Measurements from ENCODE around the gene PSPC1. TPM values are rescaled to one million over a fixed set of nuclear protein-coding genes. Genes with fewer than 3 reads are reported as not detected.

PSPC1 gene
- total RNA-seq, 3 donors from 2014 or later, result 66.7 to 143 (median 118) TPM

DNA sequence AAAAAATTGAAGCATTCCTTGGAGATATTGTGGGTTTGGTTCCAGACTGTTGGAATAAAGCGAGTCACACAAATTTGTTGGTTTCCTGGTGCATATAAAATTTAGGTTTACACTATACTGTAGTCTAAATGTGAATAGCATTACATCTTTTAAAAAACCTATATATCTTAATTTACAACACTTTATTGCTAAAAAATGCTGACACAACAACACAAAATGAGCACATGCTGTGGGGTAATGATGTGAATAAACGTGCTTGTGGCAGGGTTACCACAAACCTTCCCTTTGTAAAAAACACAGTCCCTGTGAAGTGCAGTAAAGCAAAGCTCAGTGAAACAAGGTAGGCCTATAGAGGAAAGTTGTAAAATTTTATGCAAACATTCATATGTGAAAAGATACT is 121.6 kb downstream of the PSPC1 start:
- intact Hi-C loops (cut with DNase I; ENCODE audit: low total_unique reads), result no loop called here
- Histone ChIP-seq H3K27me3 (no peaks in the 10 kb centered on the region), H3K4me3 (no peak overlapping the region), H3K4me1 (no peaks in the 10 kb centered on the region), H3K27ac (no peak overlapping the region), H3K9me3 (no peaks in the 10 kb centered on the region), H3K36me3 (peaks cover 5% of the 10 kb centered on the region)
- TF ChIP-seq CTCF (IDR thresholded peaks at IDR 0.05), result no peak
- TF ChIP-seq POLR2AphosphoS5 (IDR thresholded peaks at IDR 0.05), result no peak
- no peak for TF ChIP-seq POLR2A (IDR thresholded peaks at IDR 0.05)
- DNase-seq (ENCODE audit: low spot score in 2 of 2), result no peak

DNA sequence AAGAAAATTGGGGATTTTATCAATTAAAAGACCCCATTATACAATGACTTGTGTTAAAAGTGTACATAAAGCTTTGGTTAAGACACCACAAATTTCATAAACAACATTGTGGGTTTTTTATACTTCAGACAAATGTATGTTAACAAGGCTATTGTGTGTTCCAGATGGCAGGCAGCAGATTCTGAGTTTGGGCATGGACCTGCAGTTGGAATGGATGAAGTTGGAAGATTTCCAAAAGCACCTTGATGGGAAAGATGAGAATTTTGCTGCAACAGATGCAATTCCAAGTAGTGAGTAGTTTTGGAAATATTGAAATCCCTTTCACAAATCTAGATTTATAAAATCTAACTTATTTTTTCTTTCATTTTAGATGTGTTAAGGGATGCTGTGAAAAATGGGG is 123.9 kb downstream of the PSPC1 start:
- Histone ChIP-seq H3K4me1 (no peaks in the 10 kb centered on the region), H3K9me3 (no peaks in the 10 kb centered on the region), H3K36me3 (peaks cover 5% of the 10 kb centered on the region), H3K4me3 (no peak overlapping the region), H3K27me3 (no peaks in the 10 kb centered on the region), H3K27ac (no peak overlapping the region)
- intact Hi-C loops (cut with DNase I; ENCODE audit: low total_unique reads), result no loop called here
- TF ChIP-seq CTCF (IDR thresholded peaks at IDR 0.05) (no peak), POLR2A (IDR thresholded peaks at IDR 0.05) (no peak), POLR2AphosphoS5 (IDR thresholded peaks at IDR 0.05) (no peak)
- DNase-seq (ENCODE audit: low spot score in 2 of 2), result no peak

- no peaks in the 10 kb centered on the region for H3K4me1 ChIP-seq
- H3K27me3 ChIP-seq, result no peaks in the 10 kb centered on the region
- no peak for TF ChIP-seq POLR2A (IDR thresholded peaks at IDR 0.05)
- TF ChIP-seq CTCF (IDR thresholded peaks at IDR 0.05), result no peak
- TF ChIP-seq POLR2AphosphoS5 (IDR thresholded peaks at IDR 0.05), result no peak
- DNase-seq (ENCODE audit: low spot score in 2 of 2), result no peak
- H3K27ac ChIP-seq, result no peak overlapping the region
- intact Hi-C loops (cut with DNase I; ENCODE audit: low total_unique reads), result no loop called here
- H3K4me3 ChIP-seq, result no peak overlapping the region
- no peaks in the 10 kb centered on the region for H3K9me3 ChIP-seq
- H3K36me3 ChIP-seq, result peaks cover 4% of the 10 kb centered on the region
Observed at GRCh38 chr13:19657872-19658591, 124.7 kb downstream of the PSPC1 start.

Other genes with a start within 250 kb of the PSPC1 start
- gene TPTE2, start 221.4 kb downstream of the PSPC1 start, total RNA-seq, result under 1 TPM in 2 of 3 donors, not detected in 1; 0.29 to 0.33 TPM
- 10 to 100 TPM; 39.2 to 53.3 (median 44.9) TPM for gene MPHOSPH8, start 149.3 kb downstream of the PSPC1 start, total RNA-seq
- gene ZMYM5, start 80.7 kb upstream of the PSPC1 start, total RNA-seq, result 10 to 100 TPM; 14.4 to 29.4 (median 20.3) TPM
- gene ZMYM2, start 175.8 kb upstream of the PSPC1 start, total RNA-seq, result 100 to 1,000 TPM in 1 of 3 donors, 10 to 100 TPM in 2; 76.5 to 118 (median 93.1) TPM

Measured in breast epithelium (tissue), 4 donors.